ENCODE data around the gene SKAP2.

DNA sequence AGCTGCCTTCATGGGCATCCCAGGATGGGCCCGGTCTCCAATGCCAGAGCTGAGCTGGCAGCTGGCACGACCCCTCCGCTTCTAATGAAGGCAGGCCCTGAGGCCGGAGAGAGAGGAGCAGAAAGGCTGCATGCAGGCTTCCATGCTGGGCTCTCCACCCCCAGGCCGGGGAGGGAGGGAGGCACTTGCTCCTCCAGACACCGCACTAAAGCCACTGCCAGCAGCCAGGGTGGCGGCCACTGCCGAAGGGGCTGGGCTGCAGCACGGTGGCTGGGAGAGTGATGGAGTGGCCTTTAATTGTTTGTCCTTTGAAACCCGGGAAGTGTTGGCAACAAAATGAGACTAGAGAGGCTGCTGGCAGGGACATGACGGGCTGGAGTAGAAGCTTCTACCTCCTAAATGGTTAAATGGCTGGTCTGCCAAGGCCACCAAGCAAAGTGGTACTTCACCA is 236.5 kb downstream of the SKAP2 start:
- TF ChIP-seq, protein P1, sequence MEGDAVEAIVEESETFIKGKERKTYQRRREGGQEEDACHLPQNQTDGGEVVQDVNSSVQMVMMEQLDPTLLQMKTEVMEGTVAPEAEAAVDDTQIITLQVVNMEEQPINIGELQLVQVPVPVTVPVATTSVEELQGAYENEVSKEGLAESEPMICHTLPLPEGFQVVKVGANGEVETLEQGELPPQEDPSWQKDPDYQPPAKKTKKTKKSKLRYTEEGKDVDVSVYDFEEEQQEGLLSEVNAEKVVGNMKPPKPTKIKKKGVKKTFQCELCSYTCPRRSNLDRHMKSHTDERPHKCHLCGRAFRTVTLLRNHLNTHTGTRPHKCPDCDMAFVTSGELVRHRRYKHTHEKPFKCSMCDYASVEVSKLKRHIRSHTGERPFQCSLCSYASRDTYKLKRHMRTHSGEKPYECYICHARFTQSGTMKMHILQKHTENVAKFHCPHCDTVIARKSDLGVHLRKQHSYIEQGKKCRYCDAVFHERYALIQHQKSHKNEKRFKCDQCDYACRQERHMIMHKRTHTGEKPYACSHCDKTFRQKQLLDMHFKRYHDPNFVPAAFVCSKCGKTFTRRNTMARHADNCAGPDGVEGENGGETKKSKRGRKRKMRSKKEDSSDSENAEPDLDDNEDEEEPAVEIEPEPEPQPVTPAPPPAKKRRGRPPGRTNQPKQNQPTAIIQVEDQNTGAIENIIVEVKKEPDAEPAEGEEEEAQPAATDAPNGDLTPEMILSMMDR (IDR thresholded peaks at IDR 0.05): no peak
- TF ChIP-seq EP300 (IDR thresholded peaks at IDR 0.05) (no peak), POLR2AphosphoS5 (IDR thresholded peaks at IDR 0.05) (no peak), POLR2A (IDR thresholded peaks at IDR 0.05) (no peak)
